Stimulated activated CD8-positive, alpha-beta memory T cell treated with anti-CD3 and anti-CD28 coated beads, Interleukin-15, amount 100 ng/mL, for 4 hours (primary cell): ENCODE results near the gene TNNI3K.

ENCODE experiments used
- DNase-seq, 2 donors: peaks; one replicate each; pipeline ENCODE4 v3.0.0-alpha.2; 2020; ENCODE audit warnings: low read depth in 2 of 2

Gene TNNI3K

DNA sequence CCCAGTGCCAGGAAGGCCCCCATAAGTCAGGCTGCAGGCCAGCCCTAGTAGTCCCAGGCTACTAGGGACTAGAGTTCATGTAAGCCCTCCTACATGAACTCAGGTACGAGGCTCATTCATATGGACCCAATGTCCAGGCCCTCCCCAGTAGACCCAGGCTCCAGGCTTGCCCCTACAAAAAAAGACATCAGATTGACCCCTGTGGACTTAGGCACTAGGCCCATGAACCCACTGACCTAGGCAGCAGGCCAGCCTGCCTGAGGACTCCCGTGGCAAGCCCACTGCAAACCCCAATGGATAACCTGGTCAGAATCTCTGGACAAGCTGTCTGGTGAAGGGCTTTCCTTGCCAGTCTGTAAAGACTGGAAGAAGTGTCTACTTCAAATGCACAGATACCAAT is 51.2 kb downstream of the TNNI3K start:
- DNase-seq = no peak

DNA sequence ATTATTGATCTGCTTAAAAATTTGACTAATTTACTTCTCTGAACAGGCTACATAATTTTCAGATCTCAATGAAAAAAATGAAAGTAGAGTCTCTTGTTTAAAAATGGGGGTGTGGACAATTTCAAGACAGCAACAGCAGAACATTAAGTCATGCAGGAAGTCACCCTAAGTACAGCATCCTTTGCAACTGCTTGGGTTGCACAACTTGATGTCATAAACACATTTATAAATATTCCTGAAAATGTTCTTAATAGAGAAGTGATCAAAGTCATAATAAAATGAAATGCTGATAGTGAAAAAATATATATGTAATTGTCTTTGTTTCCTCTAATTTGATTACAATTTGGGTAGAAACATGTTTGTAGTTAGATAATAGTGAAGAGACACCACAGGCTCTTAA is 79.3 kb downstream of the TNNI3K start:
- no peak for DNase-seq

GRCh38 chr1:74316302-74316701 is 81.1 kb downstream of the TNNI3K start:
- DNase-seq = no peak

DNA sequence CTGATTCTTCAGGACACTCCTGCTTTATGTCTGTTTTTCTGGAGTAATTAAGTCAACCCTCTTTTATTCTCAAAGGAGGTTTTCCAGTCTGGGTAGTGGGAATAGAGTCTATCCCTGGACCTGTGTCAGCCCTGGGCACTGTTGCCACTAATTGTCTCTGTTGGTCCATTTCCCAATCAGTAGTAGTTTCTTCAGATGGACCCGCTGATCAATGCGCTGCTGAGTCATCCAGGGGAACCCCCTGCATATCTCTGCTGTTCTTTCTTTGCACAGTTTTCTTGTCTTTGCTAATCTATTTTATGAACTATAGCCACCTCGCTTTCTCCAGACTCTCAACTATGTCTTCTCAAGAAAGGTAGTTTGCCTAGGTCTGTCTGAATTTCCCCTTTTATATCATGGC is 82.5 kb downstream of the TNNI3K start:
- no peak for DNase-seq

DNA sequence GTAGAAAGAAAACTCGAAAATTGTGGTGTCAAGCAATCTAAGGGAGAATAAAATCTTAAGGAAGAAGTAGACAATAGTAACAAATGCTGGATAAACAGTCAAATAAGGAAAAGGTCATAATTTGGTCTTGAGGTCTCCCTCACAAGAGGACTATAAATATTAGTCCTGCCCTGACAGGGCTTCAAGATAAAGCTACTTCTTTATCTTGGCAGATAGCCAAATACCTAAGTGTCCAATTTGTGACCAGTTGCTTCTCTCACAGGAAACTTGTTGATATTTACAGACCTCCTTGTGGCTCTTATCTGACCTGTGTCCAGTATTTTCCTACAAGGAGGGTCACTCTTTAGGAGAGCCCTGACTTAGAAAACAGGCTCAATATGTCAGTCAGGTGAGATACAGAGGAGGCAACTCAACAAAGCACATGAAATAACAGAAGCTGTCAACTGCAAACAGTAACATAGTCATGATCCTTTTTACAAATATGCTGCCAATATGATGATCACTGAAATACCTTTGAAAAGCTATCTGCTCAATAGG is 88.8 kb downstream of the TNNI3K start:
- no peak for DNase-seq

GRCh38 chr1:74324684-74325448 is 89.7 kb downstream of the TNNI3K start:
- no peak for DNase-seq

GRCh38 chr1:74328851-74329250 is 93.7 kb downstream of the TNNI3K start:
- DNase-seq = no peak

- no peak for DNase-seq
Measured at GRCh38 chr1:74333244-74333643, 98.1 kb downstream of the TNNI3K start.

GRCh38 chr1:74334147-74334546 is 99.0 kb downstream of the TNNI3K start:
- no peak for DNase-seq

GRCh38 chr1:74340656-74341055 is 105.5 kb downstream of the TNNI3K start:
- no peak for DNase-seq

GRCh38 chr1:74341702-74342339 is 106.6 kb downstream of the TNNI3K start:
- no peak for DNase-seq

- DNase-seq = no peak
Measured at GRCh38 chr1:74343216-74343615, 108.0 kb downstream of the TNNI3K start.

GRCh38 chr1:74344387-74344786 is 109.2 kb downstream of the TNNI3K start:
- no peak for DNase-seq

GRCh38 chr1:74356493-74356892 is 121.3 kb downstream of the TNNI3K start:
- no peak for DNase-seq

DNA sequence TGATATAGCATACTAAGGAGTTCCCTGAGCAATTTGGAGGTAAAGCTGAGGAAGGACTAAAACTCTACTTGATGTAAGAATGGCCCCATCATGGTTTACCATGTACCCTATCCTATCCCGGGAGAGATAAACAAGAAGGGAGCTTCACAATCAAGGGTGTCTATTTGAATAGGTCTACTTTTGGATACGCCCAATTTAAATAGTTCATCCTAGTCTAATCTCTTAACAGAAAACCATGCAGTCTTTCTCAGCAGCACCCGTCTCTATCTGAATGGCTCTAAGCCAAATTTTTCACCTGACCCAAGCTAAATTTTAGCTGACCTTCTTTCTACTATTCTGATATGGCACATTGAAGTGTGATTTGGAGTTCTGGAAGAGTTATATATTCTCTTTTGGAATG is 122.0 kb downstream of the TNNI3K start:
- no peak for DNase-seq

DNA sequence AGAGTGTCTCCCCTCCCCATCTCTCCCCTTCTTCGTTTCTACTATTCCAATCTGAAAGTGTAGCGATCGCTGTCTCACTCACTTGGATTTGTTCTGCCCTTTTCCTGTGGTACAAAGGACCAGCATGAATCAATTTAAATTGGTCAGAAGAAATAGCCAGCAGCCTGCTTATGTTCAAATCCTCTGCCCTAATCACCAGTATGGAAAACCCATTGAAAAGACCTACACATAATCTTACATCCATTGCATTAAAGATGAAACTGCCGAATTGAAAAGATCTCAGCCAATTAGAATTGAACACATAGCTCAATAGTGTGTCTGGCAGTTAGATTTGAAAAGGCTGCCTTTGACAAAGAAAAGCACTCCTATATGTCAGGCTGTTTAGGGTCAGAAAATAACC is 122.6 kb downstream of the TNNI3K start:
- no peak for DNase-seq

- DNase-seq = no peak
Measured at GRCh38 chr1:74362691-74363090, 127.5 kb downstream of the TNNI3K start.

DNA sequence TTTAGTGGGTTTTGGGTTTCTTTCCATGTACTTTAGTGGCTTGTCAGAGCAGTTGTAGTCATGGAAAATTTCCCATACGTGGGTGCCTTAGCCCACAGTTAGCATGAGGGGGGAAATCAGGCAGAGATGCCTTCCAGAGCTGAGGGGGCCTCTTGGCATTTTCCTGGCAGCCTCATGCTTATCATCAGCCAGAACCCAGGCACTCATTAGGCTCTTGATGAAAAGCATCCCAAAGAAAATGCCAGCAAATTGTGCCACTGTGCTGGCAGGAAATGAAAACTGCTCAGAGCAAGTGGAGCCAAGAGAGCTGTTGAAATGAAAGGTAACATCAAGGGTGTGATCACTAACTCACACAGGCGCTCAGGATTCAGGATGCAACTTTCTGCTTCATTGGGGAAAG is 128.0 kb downstream of the TNNI3K start:
- DNase-seq = no peak

DNA sequence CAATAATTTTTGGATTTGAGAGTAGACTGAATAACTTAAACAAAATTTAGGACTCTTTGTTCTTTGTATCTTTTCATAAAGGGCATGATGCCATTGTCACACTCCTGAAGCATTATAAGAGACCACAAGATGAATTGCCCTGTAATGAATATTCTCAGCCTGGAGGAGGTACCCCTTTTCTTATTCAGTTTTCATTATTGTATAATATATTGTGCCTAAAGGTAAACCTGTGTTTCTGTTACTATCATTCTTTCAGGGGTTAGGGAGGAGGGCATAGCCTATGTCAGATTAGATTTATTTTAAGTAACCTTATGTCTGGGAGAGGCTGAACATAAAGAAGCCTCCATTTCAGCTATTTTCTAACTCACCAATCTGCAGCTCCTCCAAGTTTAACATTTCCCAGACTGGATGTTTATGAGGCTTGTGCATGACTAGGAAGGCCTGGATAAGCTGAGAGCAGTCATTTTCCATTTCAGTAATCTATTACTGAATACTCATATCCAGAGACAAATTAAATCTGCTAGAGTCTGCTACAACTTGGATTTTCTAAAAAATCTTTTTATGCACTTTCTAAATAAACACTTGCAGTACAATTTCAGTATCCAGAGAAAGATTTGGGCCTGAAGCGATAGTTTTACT is 132.1 kb downstream of the TNNI3K start:
- DNase-seq = no peak

DNA sequence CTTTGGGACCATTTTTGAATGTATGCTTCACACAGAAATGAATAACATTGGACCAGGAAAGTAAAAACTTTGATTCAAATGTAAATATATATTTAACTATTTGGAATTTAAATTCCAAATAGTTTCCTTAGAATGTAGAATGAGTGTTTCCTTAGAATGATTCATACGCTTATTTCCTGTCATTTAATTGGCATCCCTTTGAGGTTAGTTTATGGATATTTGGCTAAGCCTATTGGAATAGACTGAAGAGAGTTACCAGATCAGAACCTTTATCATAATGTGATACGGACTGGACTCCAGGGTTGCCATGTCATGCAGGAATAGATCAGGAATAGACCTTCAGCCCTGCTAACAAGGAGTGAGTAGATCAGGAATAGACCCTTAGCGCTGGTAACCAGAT is 133.1 kb downstream of the TNNI3K start:
- DNase-seq = no peak

GRCh38 chr1:74375376-74375775 is 140.2 kb downstream of the TNNI3K start:
- no peak for DNase-seq

DNA sequence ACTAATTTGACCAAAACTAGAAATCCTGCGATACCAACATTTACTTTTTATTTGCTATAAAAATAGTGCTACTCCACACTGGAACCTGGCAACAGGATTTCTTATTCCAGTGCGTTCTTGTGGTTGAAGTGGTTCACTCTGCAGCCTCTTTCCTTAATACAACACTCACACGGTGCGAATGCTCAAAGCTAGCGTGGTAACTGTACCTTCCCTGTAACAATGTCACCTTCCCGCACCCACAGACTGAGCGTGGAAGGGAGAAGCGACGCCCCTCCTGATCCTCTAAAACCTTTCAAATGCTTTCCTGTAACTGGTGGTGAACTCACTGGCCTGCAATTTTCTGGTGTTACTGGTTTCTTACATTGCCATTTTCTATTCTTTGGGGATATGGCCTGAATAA is 145.1 kb downstream of the TNNI3K start:
- DNase-seq = no peak

GRCh38 chr1:74388855-74389254 is 153.7 kb downstream of the TNNI3K start:
- DNase-seq = no peak
